ENCODE measurements around the gene VARS2. TPM values are rescaled to one million over a fixed set of nuclear protein-coding genes. Genes with fewer than 3 reads are reported as not detected.
"Not testable (repeated sequence)": the region's sequence is repeated elsewhere in the genome, so short reads cannot be mapped to it uniquely, and the experiment has no call there.

VARS2 gene
- total and polyA plus RNA-seq, 2 donors (not counting 3 experiments of a cell fraction or from before 2014, with no cell fraction given) = 17.8 to 34.3 TPM

DNA sequence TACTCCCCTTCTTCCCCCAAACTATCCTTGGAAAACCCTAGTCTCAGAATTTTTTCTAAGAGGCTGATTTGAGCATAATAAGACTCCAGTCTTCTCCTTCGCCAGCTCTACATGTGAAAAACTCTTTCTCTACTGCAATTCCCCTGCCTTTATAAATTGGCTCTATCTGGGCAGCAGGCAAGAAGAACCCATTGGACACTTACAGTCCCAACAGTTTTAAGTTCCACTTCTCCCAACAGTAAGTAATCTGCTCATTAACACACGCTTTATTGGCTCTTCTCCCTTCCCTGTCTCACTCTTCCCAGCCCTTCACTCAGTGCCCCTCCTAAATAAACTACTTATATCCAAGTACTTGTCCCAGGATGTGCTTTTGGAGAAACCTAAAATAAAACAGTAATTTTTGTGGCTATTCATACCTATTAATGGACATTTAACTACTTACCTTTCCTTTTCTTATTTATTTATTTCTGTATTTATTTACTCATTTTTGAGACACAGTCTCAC, 40.8 kb upstream of the VARS2 start:
- POLR2A ChIA-PET = no interaction called here
- Histone ChIP-seq H3K27ac (ENCODE audit: insufficient read depth, low read depth, low read length) (no peak overlapping the region), H4K20me1 (replicated peaks; ENCODE audit: control insufficient read depth, extremely low read depth, insufficient read depth, low read length) (no peaks in the 10 kb centered on the region), H3K27me3 (ENCODE audit: control insufficient read depth in 2 of 2, insufficient read depth in 2 of 2, low read length in 2 of 2) (no peaks in the 10 kb centered on the region), H2AFZ (ENCODE audit: low read depth, low read length) (no peak overlapping the region), H3K36me3 (ENCODE audit: control insufficient read depth in 2 of 2, extremely low read depth in 1 of 2, insufficient read depth in 2 of 2, low read length in 2 of 2) (no peaks in the 10 kb centered on the region), H3K4me2 (ENCODE audit: insufficient read depth, low read length) (no peak overlapping the region), H3K79me2 (ENCODE audit: control insufficient read depth, insufficient read depth, low read length) (no peaks in the 10 kb centered on the region), H3K4me1 (ENCODE audit: control insufficient read depth, extremely low read depth, insufficient read depth, low read length) (peaks cover 23% of the 10 kb centered on the region), H3K4me3 (replicated peaks in 1 of 3; ENCODE audit: insufficient read depth in 1 of 3, low read depth in 1 of 3, low read length in 3 of 3) (no peak overlapping the region), H3K9ac (replicated peaks; ENCODE audit: extremely low read depth, insufficient read depth, low read length) (no peak overlapping the region), H3K9me1 (replicated peaks; ENCODE audit: control insufficient read depth, extremely low read depth, insufficient read depth, low read length) (no peaks in the 10 kb centered on the region), H3K9me3 (replicated peaks; ENCODE audit: control insufficient read depth, insufficient read depth, low read length) (no peaks in the 10 kb centered on the region)
- intact Hi-C loops (cut with micrococcal nuclease) (loop anchor here (10.0 kb wide), 1 partner anchor 388 kb away; the partner anchor contains the start of gene HLA-E), dilution Hi-C loops (cut with MboI; ENCODE audit: extremely low pct_ligation_motif_present, low sequenced_read_pairs) (no loop called here)
- no peak for TF ChIP-seq EZH2 (IDR thresholded peaks at IDR 0.05; ENCODE audit: borderline replicate concordance, low read depth, low read length, severe bottlenecking)
- no peak for TF ChIP-seq MYC (IDR thresholded peaks at IDR 0.05; ENCODE audit: low read depth, low read length)
- no peak for TF ChIP-seq GATA2 (IDR thresholded peaks at IDR 0.05; ENCODE audit: insufficient read depth, insufficient read length, low read depth, low read length)
- no peak for TF ChIP-seq JUN (IDR thresholded peaks at IDR 0.05; ENCODE audit: borderline replicate concordance, insufficient read depth, insufficient read length, low read depth)
- no peak for TF ChIP-seq FOS (IDR thresholded peaks at IDR 0.05; ENCODE audit: borderline replicate concordance, insufficient read depth, low read length)
- TF ChIP-seq POLR2A (IDR thresholded peaks at IDR 0.05; ENCODE audit: low read depth, low read length) = no peak
- no peak for TF ChIP-seq POLR2AphosphoS5 (IDR thresholded peaks at IDR 0.05; ENCODE audit: insufficient read depth, low read depth, low read length)
- TF ChIP-seq, protein P1, sequence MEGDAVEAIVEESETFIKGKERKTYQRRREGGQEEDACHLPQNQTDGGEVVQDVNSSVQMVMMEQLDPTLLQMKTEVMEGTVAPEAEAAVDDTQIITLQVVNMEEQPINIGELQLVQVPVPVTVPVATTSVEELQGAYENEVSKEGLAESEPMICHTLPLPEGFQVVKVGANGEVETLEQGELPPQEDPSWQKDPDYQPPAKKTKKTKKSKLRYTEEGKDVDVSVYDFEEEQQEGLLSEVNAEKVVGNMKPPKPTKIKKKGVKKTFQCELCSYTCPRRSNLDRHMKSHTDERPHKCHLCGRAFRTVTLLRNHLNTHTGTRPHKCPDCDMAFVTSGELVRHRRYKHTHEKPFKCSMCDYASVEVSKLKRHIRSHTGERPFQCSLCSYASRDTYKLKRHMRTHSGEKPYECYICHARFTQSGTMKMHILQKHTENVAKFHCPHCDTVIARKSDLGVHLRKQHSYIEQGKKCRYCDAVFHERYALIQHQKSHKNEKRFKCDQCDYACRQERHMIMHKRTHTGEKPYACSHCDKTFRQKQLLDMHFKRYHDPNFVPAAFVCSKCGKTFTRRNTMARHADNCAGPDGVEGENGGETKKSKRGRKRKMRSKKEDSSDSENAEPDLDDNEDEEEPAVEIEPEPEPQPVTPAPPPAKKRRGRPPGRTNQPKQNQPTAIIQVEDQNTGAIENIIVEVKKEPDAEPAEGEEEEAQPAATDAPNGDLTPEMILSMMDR (IDR thresholded peaks at IDR 0.05; ENCODE audit: extremely low read depth in 1 of 2, insufficient read depth in 1 of 2, low read depth in 1 of 2, low read length in 2 of 2) = no peak
- TF ChIP-seq, protein P2, sequence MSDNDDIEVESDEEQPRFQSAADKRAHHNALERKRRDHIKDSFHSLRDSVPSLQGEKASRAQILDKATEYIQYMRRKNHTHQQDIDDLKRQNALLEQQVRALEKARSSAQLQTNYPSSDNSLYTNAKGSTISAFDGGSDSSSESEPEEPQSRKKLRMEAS (IDR thresholded peaks at IDR 0.05; ENCODE audit: insufficient read depth, insufficient read length) = no peak
- DNase-seq (ENCODE audit: low read depth, low spot score) (no peak), FAIRE-seq (no peak)
- BruUV-seq (replicated peaks) = no TSS peak
- CTCF ChIA-PET = interaction anchor here (1.0 to 1.6 kb wide), 2 partner anchors 37 to 45 kb away, joined by 3 read pairs; no protein-coding TSS in a partner anchor

DNA sequence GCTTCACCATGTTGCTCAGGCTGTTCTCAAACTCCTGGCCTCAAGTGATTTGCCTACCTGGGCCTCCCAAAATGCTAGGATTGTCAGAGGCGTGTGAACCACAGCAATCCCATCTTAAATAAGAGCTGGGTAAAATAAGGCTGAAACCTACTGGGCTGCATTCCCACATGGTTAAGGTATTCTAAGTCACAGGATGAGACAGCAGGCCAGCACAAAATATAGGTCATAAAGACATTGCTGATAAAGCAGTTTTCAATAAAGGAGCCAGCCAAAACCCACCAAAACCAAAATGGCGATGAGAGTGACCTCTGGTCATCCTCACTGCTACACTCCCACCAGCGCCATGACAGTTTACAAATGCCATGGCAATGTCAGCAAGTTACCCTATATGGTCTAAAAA, 40.2 kb upstream of the VARS2 start:
- FAIRE-seq; H3K4me2 ChIP-seq (ENCODE audit: insufficient read depth, low read length); H3K79me2 ChIP-seq (ENCODE audit: control insufficient read depth, insufficient read depth, low read length); H3K4me3 ChIP-seq (replicated peaks in 1 of 3; ENCODE audit: insufficient read depth in 1 of 3, low read depth in 1 of 3, low read length in 3 of 3); H3K9me3 ChIP-seq (replicated peaks; ENCODE audit: control insufficient read depth, insufficient read depth, low read length); H2AFZ ChIP-seq (ENCODE audit: low read depth, low read length); H3K9me1 ChIP-seq (replicated peaks; ENCODE audit: control insufficient read depth, extremely low read depth, insufficient read depth, low read length); H3K9ac ChIP-seq (replicated peaks; ENCODE audit: extremely low read depth, insufficient read depth, low read length); BruUV-seq (replicated peaks); H3K36me3 ChIP-seq (ENCODE audit: control insufficient read depth in 2 of 2, extremely low read depth in 1 of 2, insufficient read depth in 2 of 2, low read length in 2 of 2); dilution Hi-C loops (cut with MboI; ENCODE audit: extremely low pct_ligation_motif_present, low sequenced_read_pairs); H4K20me1 ChIP-seq (replicated peaks; ENCODE audit: control insufficient read depth, extremely low read depth, insufficient read depth, low read length); DNase-seq (ENCODE audit: low read depth, low spot score); POLR2A ChIA-PET; H3K27ac ChIP-seq (ENCODE audit: insufficient read depth, low read depth, low read length); H3K27me3 ChIP-seq (ENCODE audit: control insufficient read depth in 2 of 2, insufficient read depth in 2 of 2, low read length in 2 of 2): not testable (repeated sequence)
- peaks cover 23% of the 10 kb centered on the region for H3K4me1 ChIP-seq (ENCODE audit: control insufficient read depth, extremely low read depth, insufficient read depth, low read length)
- CTCF ChIA-PET = interaction anchor here (1.0 kb wide), 1 partner anchor 45 kb away, joined by 3 read pairs; no protein-coding TSS in a partner anchor
- intact Hi-C loops (cut with micrococcal nuclease) = loop anchor here (10.0 kb wide), 1 partner anchor 389 kb away; the partner anchor contains the start of gene HLA-E
